ENCODE measurements around the gene MSRB1.

Gene MSRB1

GRCh38 chr16:1919327-1919998, 23.5 kb downstream of the MSRB1 start:
- in situ Hi-C loops (cut with HindIII; ENCODE audit: low pct_unique_long_range_greater_than_20kb, low sequenced_read_pairs), result no loop called here
- DNase-seq (ENCODE audit: low read depth in 1 of 2, low spot score in 1 of 2), result no peak
- no peak for TF ChIP-seq JUND (IDR thresholded peaks at IDR 0.05; ENCODE audit: low read depth)

- TF ChIP-seq JUND (IDR thresholded peaks at IDR 0.05; ENCODE audit: low read depth), result no peak
- in situ Hi-C loops (cut with HindIII; ENCODE audit: low pct_unique_long_range_greater_than_20kb, low sequenced_read_pairs), result no loop called here
- DNase-seq (ENCODE audit: low read depth in 1 of 2, low spot score in 1 of 2), result no peak
Observed at GRCh38 chr16:1918351-1919326, 24.4 kb downstream of the MSRB1 start, which contains the start of gene HS3ST6. Gene HS3ST6, minus strand, starts transcription at chr16:1918415. Its CDS starts 92 bp downstream, at chr16:1918323.

DNA sequence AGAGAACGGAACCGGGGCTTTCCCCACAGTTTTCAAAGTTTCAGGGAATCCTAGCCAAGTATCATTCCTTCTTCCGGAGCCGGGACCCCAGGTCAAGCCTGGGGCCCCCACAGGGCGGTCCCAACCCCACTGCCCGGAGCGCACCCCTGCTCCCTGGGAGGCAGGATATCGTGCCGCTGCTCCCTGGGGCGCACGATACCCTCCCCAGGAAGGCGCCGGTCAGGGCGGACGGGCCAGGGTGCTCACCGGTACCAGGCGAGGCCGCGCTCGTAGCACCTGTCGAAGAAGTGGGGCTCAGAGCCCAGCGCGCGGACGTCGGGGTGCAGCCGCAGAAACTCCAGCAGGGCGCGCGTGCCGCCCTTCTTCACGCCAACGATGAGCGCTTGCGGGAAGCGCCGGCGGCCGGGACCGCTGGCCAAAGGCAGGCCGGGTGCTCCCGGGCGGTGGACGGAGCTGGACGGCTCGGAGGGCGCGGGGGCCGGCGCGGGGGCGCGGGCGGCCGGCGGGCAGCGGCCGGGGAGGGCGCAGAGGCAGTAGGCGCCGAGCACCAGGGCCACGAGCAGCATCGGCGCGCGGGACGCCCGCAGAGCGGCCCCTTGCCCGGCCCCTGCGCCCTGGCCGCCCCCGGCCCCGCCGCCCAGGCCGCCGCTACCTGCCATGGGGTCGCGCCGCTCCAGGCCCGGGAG, 25.2 kb downstream of the MSRB1 start:
- DNase-seq (ENCODE audit: low read depth in 1 of 2, low spot score in 1 of 2), result no peak
- TF ChIP-seq JUND (IDR thresholded peaks at IDR 0.05; ENCODE audit: low read depth), result no peak
- in situ Hi-C loops (cut with HindIII; ENCODE audit: low pct_unique_long_range_greater_than_20kb, low sequenced_read_pairs), result no loop called here

- no peak for TF ChIP-seq JUND (IDR thresholded peaks at IDR 0.05; ENCODE audit: low read depth)
- no peak for DNase-seq (ENCODE audit: low read depth in 1 of 2, low spot score in 1 of 2)
- in situ Hi-C loops (cut with HindIII; ENCODE audit: low pct_unique_long_range_greater_than_20kb, low sequenced_read_pairs), result no loop called here
Observed at GRCh38 chr16:1917056-1917664, 25.8 kb downstream of the MSRB1 start.

DNA sequence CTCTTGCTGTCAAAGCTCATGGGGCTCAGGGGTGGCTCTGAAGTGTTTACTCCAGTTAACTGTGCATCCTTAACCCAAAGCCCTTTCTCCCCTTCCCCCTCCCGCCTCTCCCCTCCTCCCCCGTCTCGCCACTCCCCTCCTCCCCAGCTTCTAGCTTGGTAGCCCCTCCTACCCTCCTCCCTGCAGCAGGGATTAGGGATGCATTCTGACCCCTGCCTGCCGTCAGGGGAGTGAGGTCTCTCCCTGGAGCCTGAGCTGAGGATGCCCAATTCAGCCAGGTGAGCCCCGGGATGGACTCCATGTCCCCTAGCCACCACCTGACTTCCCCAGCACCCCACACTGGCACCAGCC, 26.4 kb downstream of the MSRB1 start:
- TF ChIP-seq JUND (IDR thresholded peaks at IDR 0.05; ENCODE audit: low read depth), result no peak
- in situ Hi-C loops (cut with HindIII; ENCODE audit: low pct_unique_long_range_greater_than_20kb, low sequenced_read_pairs), result no loop called here
- DNase-seq (ENCODE audit: low read depth in 1 of 2, low spot score in 1 of 2), result no peak

DNA sequence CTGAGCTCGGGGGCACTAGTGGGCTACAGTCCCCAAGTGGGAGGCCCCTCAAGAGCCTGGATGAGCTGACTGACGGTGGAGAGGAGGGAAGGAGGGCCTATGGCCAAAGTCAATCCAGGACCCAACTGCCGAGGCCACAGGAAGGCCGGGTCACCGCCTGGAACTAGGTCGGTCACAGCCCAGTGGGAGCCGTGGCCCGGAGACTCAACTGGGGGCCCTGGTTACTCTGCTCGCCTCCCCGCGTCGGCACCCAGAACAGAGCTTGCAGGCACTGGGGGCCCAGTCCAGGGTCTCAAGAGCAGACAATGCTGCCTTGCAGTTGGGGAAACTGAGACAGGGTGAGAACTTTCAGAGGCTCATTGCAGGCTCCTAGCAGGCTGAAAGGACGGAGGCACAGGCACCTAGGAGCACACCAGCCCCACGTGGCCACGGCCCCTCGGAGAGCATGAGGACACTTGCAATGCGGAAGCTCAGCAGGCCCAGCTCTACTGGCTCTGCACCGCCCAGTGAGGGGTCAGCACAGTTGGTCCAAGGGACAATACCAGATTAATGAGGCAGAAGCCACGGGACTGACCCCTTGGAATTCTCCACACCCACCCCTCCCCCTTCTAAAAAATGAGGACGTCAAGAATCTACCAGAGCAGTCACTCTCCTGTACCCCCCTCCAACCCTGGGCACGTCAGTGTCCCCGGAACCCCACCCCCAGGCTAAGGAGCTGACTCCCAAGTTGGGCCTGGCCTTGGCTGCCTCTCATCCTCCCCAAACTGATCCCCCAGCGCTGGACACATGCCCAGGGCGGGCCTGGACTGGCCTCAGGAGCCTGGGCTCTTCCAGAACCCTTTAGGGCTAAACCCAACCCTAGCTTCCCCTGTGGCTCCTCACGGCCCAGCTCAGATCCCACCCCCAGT, 27.0 kb downstream of the MSRB1 start:
- no peak for TF ChIP-seq JUND (IDR thresholded peaks at IDR 0.05; ENCODE audit: low read depth)
- DNase-seq (ENCODE audit: low read depth in 1 of 2, low spot score in 1 of 2), result no peak
- in situ Hi-C loops (cut with HindIII; ENCODE audit: low pct_unique_long_range_greater_than_20kb, low sequenced_read_pairs), result no loop called here

DNA sequence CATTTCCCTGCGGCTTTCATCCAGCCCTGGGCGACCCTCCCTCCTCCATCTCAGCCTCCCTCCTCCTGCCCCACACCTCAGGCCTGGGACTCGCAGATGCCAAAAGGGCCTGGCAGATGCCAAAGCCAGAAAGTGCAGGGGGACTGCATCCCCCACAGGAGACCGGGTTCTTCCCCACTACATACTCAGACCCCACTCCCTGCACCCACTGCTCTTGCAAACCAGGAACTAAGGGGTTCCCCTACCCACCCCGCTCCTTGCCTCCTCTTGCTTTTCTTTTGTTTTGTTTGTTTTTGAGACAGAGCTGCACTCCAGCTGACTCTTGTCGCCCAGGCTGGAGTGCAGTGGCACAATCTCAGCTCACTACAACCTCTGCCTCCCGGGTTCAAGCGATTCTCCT, 28.0 kb downstream of the MSRB1 start:
- no peak for DNase-seq (ENCODE audit: low read depth in 1 of 2, low spot score in 1 of 2)
- TF ChIP-seq JUND (IDR thresholded peaks at IDR 0.05; ENCODE audit: low read depth), result no peak
- in situ Hi-C loops (cut with HindIII; ENCODE audit: low pct_unique_long_range_greater_than_20kb, low sequenced_read_pairs), result no loop called here

DNA sequence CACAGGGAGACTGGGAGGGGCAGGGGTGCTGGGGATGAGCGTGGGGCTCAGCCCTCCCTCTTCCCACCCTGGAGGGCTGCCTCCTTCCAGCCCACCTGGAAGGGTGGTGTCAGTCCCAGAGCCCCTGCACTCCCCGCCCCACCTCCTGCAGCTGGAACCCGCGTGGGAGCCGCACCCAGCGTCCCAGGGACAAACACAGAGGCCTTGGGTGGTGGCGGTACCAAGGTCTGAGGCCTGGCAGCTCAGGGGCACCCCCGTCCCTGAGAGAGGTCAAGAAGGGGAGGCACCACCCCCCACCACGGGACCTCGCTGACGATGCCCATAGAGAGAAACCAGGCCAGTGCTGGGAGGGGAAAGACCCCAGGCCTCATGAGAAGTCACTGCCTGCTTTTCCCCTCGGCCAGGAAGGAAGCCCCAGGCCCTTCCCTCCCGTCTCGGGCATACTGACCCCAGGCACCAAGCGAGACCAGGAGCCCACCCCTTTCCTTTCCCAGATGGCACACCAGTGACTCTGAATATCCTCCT, 28.9 kb downstream of the MSRB1 start:
- DNase-seq (ENCODE audit: low read depth in 1 of 2, low spot score in 1 of 2), result no peak
- TF ChIP-seq JUND (IDR thresholded peaks at IDR 0.05; ENCODE audit: low read depth), result no peak
- in situ Hi-C loops (cut with HindIII; ENCODE audit: low pct_unique_long_range_greater_than_20kb, low sequenced_read_pairs), result no loop called here

GRCh38 chr16:1913327-1914083, 29.5 kb downstream of the MSRB1 start:
- peak in 1 of 2 experiments; percentile 64 for DNase-seq (ENCODE audit: low read depth in 1 of 2, low spot score in 1 of 2)
- in situ Hi-C loops (cut with HindIII; ENCODE audit: low pct_unique_long_range_greater_than_20kb, low sequenced_read_pairs), result no loop called here
- TF ChIP-seq JUND (IDR thresholded peaks at IDR 0.05; ENCODE audit: low read depth), result no peak

GRCh38 chr16:1912215-1912543, 30.8 kb downstream of the MSRB1 start:
- no peak for TF ChIP-seq JUND (IDR thresholded peaks at IDR 0.05; ENCODE audit: low read depth)
- in situ Hi-C loops (cut with HindIII; ENCODE audit: low pct_unique_long_range_greater_than_20kb, low sequenced_read_pairs), result no loop called here
- DNase-seq (ENCODE audit: low read depth in 1 of 2, low spot score in 1 of 2), result no peak

All from T47D (cell line).